Adipose tissue (tissue), 3 donors: ENCODE data around the gene AQP6. TPM values are rescaled to one million over a fixed set of nuclear protein-coding genes. Genes with fewer than 3 reads are reported as not detected.
"Not testable (repeated sequence)": the region's sequence is repeated elsewhere in the genome, so short reads cannot be mapped to it uniquely, and the experiment has no call there.

Experiments
- H3K27ac ChIP-seq: one replicate; pipeline ENCODE4 v1.5.1; 2013; ENCODE audit warnings: low read depth, low read length
- WGBS, 3 donors: extraction: QIAGEN DNeasy Blood & Tissue Kit; methylation state at CpG; one replicate each; pipeline ENCODE4 v1.1.7; 2013; 5-methylcytosine and 5-hydroxymethylcytosine counted together
- polyA plus RNA-seq, 3 donors: library from polyadenylated mRNA; stranded (reverse); fragments of 200-250 nt; gene quantifications; one replicate each; pipeline ENCODE4 v1.2.3, GENCODE V29; 2013
- donor health status: healthy with polysubstance abuse.
- donor health status: Bipolar disorder and iron deficiency.
- donor health status: healthy.

Gene AQP6
- polyA plus RNA-seq, 3 donors, result 0.06 to 1.7 (median 0.06) TPM

DNA sequence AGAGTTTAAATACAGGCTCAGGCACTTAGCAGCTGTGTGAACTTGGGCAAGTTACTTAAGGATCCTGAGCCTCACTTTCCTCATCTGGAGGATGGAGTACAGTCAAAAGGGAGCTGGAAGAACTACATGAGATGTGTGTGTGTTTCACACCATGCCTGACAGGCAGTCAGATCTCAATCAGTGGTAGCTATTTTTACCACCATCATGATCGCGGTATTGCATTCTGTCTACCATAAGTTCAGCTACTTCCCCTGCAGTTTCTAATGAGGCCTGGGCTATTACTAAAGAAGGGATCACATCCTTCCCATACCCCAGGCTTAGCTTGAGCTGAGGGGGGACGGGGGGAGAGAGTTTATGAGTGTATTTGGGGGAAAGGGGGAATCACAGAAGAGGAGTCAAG, 7.0 kb downstream of the AQP6 start:
- 83 to 84% (median 84%) methylated on average over 3 of the region's 3 CpGs for WGBS, 3 donors
- no peak overlapping the region for H3K27ac ChIP-seq

DNA sequence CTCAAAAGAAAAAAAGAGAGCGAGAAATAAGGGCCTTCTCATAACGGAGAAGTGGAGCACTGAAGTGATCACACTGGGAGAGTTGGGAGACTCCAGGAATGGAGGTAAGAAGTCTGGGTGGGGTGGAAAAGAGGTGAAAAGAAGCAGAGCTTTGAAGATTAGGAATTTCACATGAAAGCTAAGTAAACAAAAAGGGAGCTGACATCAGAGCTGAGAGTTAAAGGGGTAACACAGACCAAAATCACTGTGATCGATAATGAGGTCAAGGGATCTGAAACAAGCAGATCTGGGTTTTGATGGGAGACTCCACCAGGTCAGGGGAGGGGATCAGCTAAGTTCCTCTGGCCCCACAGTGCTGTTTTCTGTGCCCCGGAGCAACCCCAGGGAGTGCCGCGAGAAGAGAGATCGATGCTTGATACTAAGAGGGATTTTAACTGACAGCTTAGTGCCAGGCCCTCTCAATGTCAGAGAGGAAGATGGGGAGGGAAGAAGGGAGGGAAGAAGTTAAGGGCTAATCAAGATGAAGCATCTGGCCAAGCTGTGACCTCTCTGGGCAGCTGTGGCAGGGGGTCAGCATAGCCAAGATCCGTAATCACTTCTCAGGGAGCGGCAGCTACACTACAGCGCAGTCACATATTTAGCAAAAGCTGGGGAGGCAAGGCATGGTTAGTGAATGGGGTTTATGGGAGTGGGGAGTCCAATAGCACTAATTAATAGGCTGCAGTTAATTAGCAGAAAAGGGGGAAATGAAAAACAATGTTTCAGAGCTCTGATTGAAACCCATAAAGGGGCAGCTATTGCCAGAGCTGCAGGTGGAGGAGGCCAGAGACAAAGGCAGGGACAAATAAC, 8.0 kb downstream of the AQP6 start:
- 83 to 97% (median 92%) methylated on average over 10 of the region's 10 CpGs for WGBS, 3 donors

DNA sequence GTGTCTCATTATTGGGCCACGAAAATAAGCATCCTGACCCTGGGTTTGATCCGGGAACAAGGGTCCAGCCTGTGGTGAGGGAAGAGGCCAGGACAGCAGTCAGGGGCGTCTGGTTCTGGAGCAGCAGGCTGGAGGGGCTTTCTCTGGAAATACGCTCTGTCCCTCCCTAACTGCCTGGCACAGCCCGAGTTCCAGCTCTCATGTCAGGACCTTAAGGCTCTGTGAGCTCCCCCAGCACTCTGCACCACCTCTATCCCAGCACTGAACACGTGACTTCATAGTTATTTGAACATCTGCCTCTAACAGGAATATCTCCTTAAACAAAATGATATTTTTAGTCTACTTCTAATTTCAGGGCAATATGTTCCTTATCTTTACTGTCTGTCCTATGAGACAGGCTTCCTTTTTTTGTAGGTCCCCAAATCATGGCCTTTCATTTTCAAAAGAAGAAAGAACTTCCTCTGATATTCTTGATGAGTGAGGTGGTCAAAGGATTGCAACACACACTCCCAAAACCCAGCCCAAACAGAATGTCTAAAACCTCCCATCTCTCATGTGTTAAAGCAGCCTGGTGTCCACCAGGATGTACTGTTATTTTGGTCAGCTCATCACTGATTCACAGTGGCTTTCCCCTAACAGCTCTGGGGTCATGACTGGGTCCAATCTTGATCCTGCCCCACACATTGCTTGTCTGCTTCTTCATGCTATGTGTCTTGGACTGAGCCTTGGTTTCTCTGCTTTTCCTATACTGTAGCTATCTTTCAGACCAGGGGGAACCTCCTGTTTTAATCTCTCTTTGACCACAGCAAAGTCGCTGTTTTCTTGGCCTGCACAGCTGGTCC, 9.7 kb downstream of the AQP6 start:
- 85 to 88% (median 86%) methylated on average over 7 of the region's 7 CpGs for WGBS, 3 donors
- H3K27ac ChIP-seq, result no peak overlapping the region

More for the DNA sequence above, 8.0 kb downstream of the AQP6 start:
- no peak overlapping the region for H3K27ac ChIP-seq

DNA sequence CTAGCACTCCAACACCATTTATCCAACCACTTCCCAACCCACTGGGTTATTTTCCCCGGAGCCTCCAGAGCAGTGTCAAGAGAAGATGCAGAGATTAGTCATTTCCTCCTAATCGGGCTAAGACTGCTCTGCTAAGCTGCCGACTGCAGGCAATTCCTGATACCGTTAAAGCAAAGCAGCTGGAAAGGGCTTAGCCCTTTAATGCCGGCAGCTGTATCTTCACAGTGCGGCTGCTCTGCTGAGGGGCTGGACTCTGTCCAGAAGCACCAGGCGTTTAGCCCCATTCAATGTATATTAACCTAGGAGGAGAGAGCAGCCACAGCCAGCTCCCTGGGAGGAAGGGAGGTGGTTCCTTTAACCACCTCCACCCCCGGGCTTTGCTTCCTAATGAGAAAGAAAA, 11.1 kb downstream of the AQP6 start:
- 8 to 14% (median 9%) methylated on average over 8 of the region's 8 CpGs for WGBS, 3 donors
- H3K27ac ChIP-seq, result no peak overlapping the region

DNA sequence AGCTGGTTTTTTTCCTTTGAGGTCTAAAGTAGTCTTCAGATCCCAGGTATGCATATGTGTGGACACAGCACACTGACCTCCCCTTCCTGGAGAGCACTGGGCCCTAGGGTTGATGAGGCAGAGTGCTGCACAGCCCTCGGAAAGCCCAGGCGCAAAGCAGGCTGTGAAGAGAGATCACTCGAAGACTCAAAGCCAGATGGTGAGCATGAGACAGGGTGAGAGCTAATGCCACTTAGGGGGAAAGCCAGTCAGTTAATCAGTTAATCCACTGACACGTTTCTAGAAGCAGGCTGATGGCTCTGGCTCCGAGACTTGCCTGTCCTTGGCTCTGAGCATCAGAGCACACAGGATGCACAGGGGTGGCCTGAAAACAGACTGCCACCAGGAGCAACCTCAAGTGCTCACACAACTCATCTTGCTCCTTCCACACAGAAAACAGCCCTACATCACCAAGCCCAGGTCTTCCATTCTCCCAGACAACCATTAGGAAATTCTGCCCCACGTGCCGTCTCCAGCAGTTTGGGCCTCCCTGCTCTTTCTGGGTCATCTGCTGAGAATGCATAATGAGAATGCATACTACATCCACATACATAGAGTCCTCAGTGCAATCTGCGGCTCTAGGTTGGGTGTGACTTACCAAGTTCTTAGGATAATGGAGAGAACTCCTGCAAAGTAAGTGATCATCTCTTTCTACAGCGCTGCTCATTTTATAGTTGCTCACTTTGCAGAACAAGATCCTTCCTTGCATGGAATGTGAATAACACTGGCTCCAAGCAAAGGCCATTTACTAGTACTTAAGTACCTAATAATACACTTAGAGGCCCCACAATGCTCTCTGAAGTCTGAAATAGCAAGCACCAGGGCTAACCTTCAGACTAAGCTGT, 12.0 kb downstream of the AQP6 start:
- H3K27ac ChIP-seq, result no peak overlapping the region
- 85 to 96% (median 93%) methylated on average over 9 of the region's 9 CpGs for WGBS, 3 donors

DNA sequence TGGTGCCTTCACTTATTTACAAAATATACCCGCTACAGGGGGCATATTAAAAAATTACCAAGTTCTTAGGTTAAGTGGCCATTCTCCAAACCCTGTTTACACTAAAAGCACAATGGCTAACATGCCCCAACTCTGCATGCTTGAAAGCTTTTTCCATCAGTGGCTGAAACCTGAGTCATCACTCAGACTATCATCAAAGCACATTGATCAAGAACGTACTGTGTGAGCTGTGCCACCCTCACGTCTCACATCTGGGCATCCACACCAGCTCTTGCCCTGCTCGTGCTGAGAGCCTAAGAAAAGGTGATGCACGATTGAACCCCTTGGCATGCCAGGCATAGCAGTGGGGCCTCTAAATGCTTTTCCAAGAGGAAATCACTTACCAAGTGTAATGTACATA, 13.2 kb downstream of the AQP6 start:
- no peak overlapping the region for H3K27ac ChIP-seq
- WGBS, 3 donors, result 91 to 96% (median 95%) methylated on average over 5 of the region's 5 CpGs

DNA sequence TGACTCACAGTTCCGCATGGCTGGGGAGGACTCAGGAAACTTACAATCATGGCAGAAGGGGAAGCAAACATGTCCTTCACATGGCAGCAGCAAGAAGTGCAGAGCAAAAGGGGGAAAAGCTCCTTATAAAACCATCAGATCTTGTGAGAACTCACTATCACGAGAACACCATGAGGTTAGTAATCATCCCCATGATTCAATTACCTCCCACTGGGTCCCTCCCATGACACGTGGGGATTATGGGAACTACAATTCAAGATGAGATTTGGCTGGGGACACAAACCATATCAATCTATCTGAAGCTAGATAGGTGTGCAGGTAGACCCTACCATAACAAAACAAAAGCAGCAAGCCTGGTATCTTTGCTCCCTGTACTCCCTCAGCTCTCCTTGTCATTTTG, 13.7 kb downstream of the AQP6 start:
- WGBS, 3 donors, result 82 to 95% (median 92%) methylated on average over 3 of the region's 3 CpGs
- not testable (repeated sequence) for H3K27ac ChIP-seq

DNA sequence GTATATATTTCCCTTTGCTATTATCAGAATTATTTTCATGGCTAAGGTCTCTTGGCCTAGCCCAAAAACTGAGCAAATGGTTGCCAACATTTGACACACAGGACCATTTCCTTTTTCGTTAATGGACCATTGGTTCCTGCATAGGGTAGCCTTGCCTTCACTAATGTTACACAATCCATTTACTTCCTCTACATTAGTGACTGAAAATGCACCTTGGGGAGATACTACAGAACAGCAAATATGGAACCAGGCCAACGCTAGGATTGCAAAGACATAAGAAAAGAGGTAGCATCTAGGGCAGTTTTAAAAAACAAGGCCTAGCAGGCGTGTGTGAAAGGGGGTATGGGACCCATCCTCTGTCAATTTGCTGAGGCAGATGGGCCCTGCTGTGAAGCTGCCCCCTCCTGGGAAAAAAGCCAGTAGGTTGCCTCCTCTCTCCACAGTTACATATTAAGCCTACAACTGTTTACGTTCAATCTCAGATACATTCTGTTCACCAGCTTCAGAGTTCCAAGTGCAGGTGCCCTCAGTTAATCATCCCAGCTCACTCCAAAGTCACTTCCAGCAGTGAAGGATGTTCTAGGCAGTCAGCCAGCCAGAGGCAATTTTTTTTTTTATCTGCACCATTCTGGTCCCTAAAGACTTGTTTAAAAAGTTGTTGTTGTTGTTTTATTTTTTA, 15.0 kb downstream of the AQP6 start:
- H3K27ac ChIP-seq, result no peak overlapping the region
- 59 to 69% (median 69%) methylated on average over 4 of the region's 4 CpGs for WGBS, 3 donors

DNA sequence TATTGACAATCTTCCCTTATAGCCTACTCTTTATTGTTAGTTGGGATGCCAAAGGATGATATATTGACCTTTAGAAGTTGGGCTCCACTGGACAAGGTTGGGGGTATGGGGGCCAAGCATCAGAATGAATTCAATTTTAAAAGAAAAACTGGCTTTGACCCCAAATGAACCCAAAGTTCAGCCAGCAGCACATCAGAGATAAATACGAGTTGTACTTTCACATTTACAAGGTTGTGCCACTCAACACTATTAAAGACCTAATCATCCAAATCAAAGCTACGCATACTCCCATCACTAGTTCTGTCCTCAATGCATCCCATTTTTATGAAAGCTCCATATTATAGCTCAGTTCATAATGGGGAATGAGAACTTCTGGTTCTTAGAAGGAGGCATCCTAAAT, 16.7 kb downstream of the AQP6 start:
- H3K27ac ChIP-seq, result not testable (repeated sequence)

DNA sequence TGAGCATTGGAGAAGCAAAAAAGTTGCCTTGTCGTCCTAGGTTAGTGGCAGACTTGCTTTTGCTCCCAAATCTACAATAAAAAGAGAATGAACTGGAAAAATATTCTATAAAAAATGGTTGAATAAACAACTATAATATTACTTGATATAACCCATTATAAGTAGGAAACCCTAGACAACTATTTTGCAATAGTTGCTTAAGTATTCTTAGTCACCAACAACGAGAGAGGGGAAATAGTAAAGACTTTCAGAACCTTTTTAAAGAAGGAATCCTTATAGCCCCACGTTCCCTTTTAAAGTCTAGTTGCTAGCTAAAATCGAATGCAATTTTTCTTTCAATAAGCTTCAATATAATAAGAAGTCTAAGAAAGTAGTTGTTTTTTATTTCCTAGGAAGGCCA, 17.5 kb downstream of the AQP6 start:
- WGBS, 3 donors, result 64 to 84% (median 75%) methylated on average over 4 of the region's 4 CpGs
- H3K27ac ChIP-seq, result no peak overlapping the region

More for the DNA sequence above, 16.7 kb downstream of the AQP6 start:
- 85 to 98% (median 96%) methylated on average over 2 of the region's 2 CpGs for WGBS, 3 donors

DNA sequence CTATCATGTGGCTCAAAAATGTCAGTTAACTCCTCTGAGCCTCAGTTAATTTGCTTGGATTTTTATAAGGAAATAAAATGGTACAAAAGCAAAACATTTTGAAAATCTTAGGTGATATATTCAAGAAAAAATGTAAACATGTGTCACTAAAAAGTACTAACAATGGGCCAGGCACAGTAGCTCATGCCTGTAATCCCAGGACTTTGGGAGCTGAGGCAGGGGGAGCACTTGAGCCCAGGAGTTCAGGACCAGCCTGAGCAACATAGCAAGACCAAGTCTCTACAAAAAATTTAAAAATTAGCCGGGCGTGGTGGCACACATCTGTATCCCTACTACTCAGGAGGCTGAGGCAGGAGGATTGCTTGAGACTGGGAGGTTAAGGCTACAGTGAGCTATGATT, 25.7 kb downstream of the AQP6 start:
- WGBS, 3 donors, result 94 to 96% (median 95%) methylated on average over 2 of the region's 2 CpGs
- H3K27ac ChIP-seq, result no peak overlapping the region

DNA sequence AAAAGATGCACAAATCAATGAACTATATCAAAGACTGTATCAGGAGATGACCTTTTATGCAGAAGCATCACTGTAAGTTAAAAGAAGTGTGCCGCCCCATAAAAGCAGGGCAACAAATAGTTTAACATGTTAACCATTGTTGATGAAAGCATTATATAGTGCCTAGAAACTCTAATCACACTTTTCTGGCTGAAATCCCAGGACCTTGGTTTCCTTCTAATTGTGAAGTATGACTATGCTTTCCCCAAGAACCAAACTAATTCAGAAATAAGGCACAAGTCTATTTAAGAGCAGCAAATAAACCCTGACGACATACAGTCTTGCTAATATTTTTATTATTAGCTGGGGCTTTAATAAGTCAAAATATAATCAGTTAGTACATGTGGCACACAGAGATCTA, 30.8 kb downstream of the AQP6 start:
- H3K27ac ChIP-seq, result no peak overlapping the region
- 75 to 88% (median 85%) methylated on average over 2 of the region's 2 CpGs for WGBS, 3 donors

DNA sequence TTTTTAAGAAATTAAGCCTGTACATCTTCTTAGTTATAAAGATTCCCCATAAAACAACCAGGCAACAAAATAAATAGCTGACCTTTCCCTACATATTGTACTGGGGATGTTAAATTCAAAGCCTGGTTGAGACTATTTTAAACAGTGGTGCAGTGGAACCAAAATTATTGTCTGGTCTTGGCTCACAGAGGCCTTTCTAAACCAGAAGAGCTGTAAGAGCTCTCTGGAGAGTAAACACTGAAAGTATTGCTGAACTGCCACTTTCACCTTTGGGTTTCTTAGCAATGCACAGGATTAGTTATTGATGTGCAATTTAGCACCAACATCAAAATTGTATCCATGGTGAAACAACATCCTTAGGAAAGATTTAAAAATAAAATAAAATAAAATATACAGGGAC, 31.9 kb downstream of the AQP6 start:
- H3K27ac ChIP-seq, result no peak overlapping the region

DNA sequence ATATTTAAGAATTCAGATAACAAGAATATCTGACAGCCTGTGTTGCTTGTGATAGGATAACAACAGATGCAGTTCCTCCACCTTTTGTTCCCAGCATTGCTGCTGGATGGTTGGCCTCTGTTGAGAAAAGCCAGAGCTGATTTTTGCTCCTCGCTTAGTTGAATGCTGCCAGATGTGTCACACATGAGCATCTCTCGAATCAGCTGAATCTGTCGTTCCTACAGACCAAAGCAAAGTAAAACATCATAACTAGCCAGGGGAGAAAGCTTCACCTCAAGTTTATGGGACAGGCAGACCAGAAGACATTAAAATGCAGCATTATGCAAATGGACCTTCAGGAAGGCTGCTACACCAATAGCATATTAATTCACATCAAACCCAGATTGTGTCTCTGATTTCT, 32.4 kb downstream of the AQP6 start:
- no peak overlapping the region for H3K27ac ChIP-seq
- WGBS, 3 donors, result 77 to 88% (median 86%) methylated on average over 3 of the region's 3 CpGs

DNA sequence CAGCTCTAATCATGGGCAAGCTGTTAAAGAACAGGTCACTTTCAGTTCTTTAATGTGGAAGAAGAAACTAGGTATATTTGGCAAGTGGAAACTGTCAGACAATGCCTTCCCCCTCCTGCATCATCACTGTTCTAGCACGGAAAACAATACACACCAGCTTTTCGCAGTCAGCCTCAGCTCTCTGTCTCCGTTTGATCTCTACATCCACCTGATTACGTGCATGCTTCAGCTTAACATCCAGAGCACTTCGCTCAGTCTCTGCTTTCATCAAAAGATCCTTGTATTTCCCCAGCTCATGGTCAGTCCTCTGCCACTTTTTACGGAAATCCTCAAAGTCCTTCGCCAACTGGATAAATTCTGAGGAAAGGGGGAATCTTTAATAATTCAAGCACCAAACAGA, 33.5 kb downstream of the AQP6 start:
- 95 to 97% (median 96%) methylated on average over 7 of the region's 7 CpGs for WGBS, 3 donors
- no peak overlapping the region for H3K27ac ChIP-seq

DNA sequence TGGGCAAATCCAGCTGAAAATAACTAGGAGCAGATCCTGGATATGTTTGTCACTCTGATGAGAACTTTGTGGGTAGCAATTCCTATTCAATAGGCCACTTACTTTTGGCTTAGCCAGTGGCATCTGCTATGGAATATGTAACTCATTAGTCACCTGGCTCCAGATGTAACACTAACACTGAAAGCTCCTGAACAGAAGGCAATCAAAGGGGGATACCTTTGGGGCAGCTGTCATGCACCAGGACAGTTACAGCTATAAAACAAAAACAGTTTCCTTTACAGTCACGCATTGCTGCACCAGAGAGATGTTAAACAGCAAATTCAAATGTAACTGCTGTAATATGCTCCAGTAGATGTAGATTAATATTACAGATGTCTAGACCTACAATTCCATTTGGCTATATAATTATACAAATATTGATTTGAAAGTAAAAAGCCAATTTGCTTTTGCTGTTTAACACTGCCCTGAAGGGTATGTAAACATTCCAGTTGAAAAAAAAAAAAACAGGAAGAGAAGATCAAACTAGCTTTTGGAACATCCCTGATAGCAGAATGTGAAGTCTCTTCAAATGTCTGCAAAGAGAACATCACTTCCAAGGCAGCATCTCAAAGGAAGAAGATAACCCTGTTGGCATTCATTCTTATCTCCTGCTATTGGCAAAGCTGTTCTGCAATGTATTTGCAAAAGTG, 34.2 kb downstream of the AQP6 start:
- H3K27ac ChIP-seq, result no peak overlapping the region
- 84 to 94% (median 91%) methylated on average over 1 of the region's 1 CpG for whole genome bisulfite sequencing, 3 donors

DNA sequence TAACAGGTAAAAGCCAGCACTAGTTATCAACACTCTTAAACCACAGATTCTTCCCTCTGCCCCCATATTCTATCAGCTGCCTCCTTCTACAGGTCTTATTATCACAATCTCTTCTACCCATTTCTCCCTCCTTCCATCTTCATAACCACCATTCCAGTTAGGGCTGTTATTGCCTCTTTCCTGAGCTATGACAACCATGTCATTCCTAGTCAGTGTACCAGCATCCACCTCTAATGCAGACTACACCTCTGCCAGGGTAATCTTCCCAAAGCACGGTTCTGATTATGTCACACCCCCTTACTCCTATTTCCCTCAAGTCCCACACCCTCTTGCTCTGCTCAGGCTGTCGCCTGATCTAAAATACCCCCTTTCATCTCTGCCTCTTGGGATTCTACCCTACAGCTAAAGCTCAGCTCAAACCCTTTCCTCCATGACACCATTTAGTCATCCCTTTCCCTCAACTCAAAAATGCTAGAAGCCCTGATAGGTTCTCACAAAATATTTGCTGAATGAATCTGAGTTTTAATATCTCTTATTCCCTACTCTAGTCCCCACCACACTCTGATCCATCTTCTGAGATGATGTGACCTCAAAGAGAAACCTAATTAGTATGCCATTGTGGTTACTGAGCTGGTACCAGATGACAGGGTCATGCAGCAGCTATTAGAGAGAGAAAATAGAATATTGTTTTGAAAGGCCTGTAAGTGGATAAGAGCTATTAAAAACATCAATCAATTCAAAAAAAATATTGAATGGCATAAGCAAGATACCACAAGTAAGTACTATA, 40.8 kb downstream of the AQP6 start:
- H3K27ac ChIP-seq, result no peak overlapping the region
- WGBS, 3 donors, result 81 to 94% (median 90%) methylated on average over 2 of the region's 2 CpGs
